IPS-15b (cell line): Measurements from ENCODE around the gene PXN.

Experiments used
- H3K27me3 ChIP-seq: one replicate; pipeline ENCODE4 v1.6.1; 2013; ENCODE audit warnings: low read length; ENCODE audit not compliant: control insufficient read depth, insufficient read depth
- H3K36me3 ChIP-seq: one replicate; pipeline ENCODE4 v1.6.1; 2013; ENCODE audit warnings: low read length; ENCODE audit not compliant: control insufficient read depth, insufficient read depth
- H3K4me1 ChIP-seq: one replicate; pipeline ENCODE4 v1.6.1; 2013; ENCODE audit warnings: mild to moderate bottlenecking, low read length; ENCODE audit not compliant: control insufficient read depth, insufficient read depth
- H3K4me3 ChIP-seq: one replicate; pipeline ENCODE4 v1.5.1; 2013; ENCODE audit warnings: low read depth, low read length
- H3K9ac ChIP-seq: one replicate; pipeline ENCODE4 v1.6.1; 2013; ENCODE audit warnings: low read depth, mild to moderate bottlenecking, low read length
- H3K9me3 ChIP-seq: one replicate; pipeline ENCODE4 v1.6.1; 2013; ENCODE audit warnings: mild to moderate bottlenecking, low read length; ENCODE audit not compliant: control insufficient read depth, insufficient read depth

The PXN gene

GRCh38 chr12:120265473-120266179 lies at the start of gene PXN:
PXN (minus strand) TSS chr12:120265730; CDS start chr12:120265629, 101 bp downstream.
- H3K27me3 ChIP-seq, result no peaks in the 10 kb centered on the region
- H3K36me3 ChIP-seq, result peaks cover 2% of the 10 kb centered on the region
- H3K9ac ChIP-seq, result peak within 1 kb of the TSS; percentile 79
- peaks cover 18% of the 10 kb centered on the region for H3K4me1 ChIP-seq
- H3K9me3 ChIP-seq, result no peaks in the 10 kb centered on the region
- H3K4me3 ChIP-seq, result peak within 1 kb of the TSS; percentile 78

DNA sequence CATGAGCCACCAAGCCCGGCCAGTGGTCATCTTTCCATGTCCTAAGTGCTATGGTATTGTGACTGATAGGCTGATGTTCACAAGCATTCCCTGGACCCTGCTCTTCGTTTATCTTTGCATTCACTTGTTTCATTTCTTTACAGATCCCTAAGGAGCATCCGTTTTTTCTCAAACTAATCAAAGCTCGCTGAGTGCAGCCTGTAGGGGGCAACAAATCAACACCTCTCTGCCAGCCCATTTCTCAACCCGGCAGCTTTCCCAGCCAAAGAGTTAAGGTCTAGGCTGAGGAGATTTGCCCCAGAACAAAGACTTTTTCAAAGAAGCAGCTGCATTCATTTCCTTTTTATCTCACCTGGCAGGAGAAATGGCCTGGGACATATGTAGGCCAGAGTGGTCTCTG lies 48.7 kb upstream of the PXN start:
- Histone ChIP-seq H3K4me1 (no peaks in the 10 kb centered on the region), H3K27me3 (no peaks in the 10 kb centered on the region), H3K36me3 (no peaks in the 10 kb centered on the region), H3K4me3 (no peak overlapping the region), H3K9me3 (no peaks in the 10 kb centered on the region), H3K9ac (no peak overlapping the region)

GRCh38 chr12:120301962-120302815 lies 36.7 kb upstream of the PXN start, which contains the start of gene SIRT4:
SIRT4 (plus strand) TSS chr12:120302321; CDS start chr12:120303562, 1,241 bp downstream.
- H3K36me3 ChIP-seq, result no peaks in the 10 kb centered on the region
- peak within 1 kb of the TSS; percentile 98 for H3K4me3 ChIP-seq
- no peaks in the 10 kb centered on the region for H3K4me1 ChIP-seq
- H3K9ac ChIP-seq, result peak within 1 kb of the TSS; percentile 91
- H3K9me3 ChIP-seq, result no peaks in the 10 kb centered on the region
- H3K27me3 ChIP-seq, result no peaks in the 10 kb centered on the region

- Histone ChIP-seq H3K4me3 (peak within 1 kb of the TSS; percentile 54), H3K27me3 (no peaks in the 10 kb centered on the region), H3K36me3 (no peaks in the 10 kb centered on the region), H3K9ac (peak within 1 kb of the TSS; percentile 68), H3K9me3 (no peaks in the 10 kb centered on the region), H3K4me1 (no peaks in the 10 kb centered on the region)
These were observed 27.4 kb upstream of the PXN start, which contains the start of gene RNU4-1 for GRCh38 chr12:120292661-120293531. RNU4-1 (minus strand) TSS chr12:120293237.

GRCh38 chr12:120292411-120292660 lies 26.8 kb upstream of the PXN start:
- no peaks in the 10 kb centered on the region for H3K27me3 ChIP-seq
- H3K36me3 ChIP-seq, result no peaks in the 10 kb centered on the region
- no peaks in the 10 kb centered on the region for H3K4me1 ChIP-seq
- peak overlapping the region; percentile 54 for H3K4me3 ChIP-seq
- peak overlapping the region; percentile 68 for H3K9ac ChIP-seq
- H3K9me3 ChIP-seq, result no peaks in the 10 kb centered on the region

GRCh38 chr12:120290609-120291305 lies 25.2 kb upstream of the PXN start:
- Histone ChIP-seq H3K27me3 (no peaks in the 10 kb centered on the region), H3K36me3 (no peaks in the 10 kb centered on the region), H3K4me3 (peak overlapping the region; percentile 36), H3K4me1 (no peaks in the 10 kb centered on the region), H3K9me3 (no peaks in the 10 kb centered on the region), H3K9ac (peak overlapping the region; percentile 68)

DNA sequence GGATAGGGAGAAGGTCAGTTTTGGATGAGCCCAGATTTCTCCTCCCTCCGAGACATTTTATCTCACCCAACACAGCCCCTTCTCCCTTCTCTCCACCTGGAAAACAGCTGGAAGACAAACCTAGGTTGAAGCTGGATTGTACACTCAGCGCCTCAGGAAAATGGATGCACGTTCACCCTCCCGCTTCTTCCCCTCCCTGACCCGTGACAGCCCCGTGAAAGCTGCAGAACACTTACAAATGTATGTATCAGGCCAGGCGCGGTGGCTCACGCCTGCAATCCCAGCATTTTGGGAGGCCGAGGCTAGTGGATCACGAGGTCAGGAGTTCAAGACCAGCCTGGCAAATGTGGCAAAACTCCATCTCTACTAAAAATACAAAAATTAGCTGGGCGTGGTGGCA lies 22.0 kb upstream of the PXN start:
- H3K9me3 ChIP-seq, result no peaks in the 10 kb centered on the region
- no peak overlapping the region for H3K4me3 ChIP-seq
- no peaks in the 10 kb centered on the region for H3K4me1 ChIP-seq
- no peaks in the 10 kb centered on the region for H3K27me3 ChIP-seq
- no peak overlapping the region for H3K9ac ChIP-seq
- no peaks in the 10 kb centered on the region for H3K36me3 ChIP-seq

- Histone ChIP-seq H3K4me1 (no peaks in the 10 kb centered on the region), H3K4me3 (no peak overlapping the region), H3K9ac (no peak overlapping the region), H3K9me3 (no peaks in the 10 kb centered on the region), H3K36me3 (no peaks in the 10 kb centered on the region), H3K27me3 (no peaks in the 10 kb centered on the region)
These were observed 21.4 kb upstream of the PXN start for GRCh38 chr12:120286768-120287490.

- Histone ChIP-seq H3K9ac (no peak overlapping the region), H3K4me3 (no peak overlapping the region), H3K36me3 (no peaks in the 10 kb centered on the region), H3K9me3 (no peaks in the 10 kb centered on the region), H3K4me1 (no peaks in the 10 kb centered on the region), H3K27me3 (no peaks in the 10 kb centered on the region)
These were observed 18.9 kb upstream of the PXN start for GRCh38 chr12:120284381-120284780.

DNA sequence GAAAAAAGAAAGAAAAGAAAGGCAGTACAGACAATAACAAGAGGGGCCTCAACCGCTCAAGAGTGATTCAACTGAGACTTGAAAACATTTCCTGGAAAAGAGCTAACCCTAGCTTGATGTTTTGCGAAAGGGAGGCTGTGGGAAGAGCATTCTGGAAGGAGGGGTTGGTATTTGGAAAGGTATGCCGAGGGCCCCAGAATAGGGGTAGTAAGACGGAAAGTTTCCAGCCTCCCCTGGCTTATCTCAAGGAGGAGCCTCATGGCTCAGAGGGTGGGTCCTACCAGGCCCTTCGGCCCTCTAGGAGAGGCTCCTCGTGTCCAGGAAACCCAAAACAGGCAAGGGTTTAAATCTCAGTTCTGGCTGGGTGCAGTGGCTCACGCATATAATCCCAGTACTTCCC lies 17.8 kb upstream of the PXN start:
- H3K4me3 ChIP-seq, result no peak overlapping the region
- H3K4me1 ChIP-seq, result no peaks in the 10 kb centered on the region
- no peaks in the 10 kb centered on the region for H3K9me3 ChIP-seq
- H3K9ac ChIP-seq, result no peak overlapping the region
- H3K27me3 ChIP-seq, result no peaks in the 10 kb centered on the region
- H3K36me3 ChIP-seq, result no peaks in the 10 kb centered on the region
